Fibroblast of skin of left biceps (primary cell): ENCODE data around the gene CPNE5.

Source experiments
- DNase-seq, 2 experiments: peaks; one replicate each; pipeline ENCODE4 v3.0.0-alpha.2; 2013; ENCODE audit warnings: low read depth in 2 of 2

CPNE5 gene

DNA sequence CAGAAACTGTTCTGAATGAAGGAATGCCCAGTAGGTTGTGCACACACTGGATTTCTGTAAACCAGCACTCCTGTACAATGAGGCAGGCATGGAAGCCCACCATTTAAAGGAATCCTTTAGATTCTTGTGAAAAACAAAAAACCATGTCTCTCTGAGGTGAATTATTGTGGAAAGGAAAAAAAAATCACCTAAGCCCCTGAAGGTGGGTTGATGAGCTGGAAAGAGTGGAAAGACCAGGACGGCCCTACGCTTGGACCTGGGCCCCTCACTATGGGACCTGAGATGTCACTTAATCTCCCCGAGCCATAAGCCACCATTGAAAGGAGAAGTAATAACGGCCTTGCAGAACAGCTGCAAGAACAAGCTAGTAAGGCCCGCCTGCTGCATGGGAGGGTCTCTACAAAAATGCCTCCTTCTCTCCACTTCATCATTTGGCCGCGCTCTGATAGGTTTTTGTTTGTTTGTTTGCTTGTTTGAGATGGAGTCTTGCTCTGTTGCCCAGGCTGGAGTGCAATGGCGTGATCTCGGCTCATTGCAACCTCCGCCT lies 72.8 kb downstream of the CPNE5 start:
- DNase-seq, result no peak

- peak; percentile 47 to 50 for DNase-seq
Observed at GRCh38 chr6:36765594-36766398, 73.4 kb downstream of the CPNE5 start.

DNA sequence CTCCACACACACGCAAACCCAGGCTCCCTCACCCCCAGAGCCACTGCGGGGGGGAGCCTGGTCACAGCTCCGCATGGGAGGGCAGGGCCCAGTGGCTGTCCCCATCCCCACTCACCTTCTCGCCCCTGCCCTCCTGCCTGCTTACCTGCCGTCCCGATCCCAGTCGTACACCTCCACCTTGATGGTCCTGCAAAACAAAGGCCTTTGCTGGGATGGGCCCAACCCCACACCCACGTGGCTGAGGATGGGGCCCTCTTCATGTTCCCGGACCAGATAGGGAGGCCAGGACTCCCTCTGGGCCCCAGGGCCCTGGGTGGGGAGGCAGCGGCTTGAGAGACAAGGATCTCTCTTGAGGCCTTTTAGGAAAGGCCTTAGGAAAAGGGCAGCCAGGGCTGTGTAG lies 74.1 kb downstream of the CPNE5 start:
- no peak for DNase-seq

- no peak for DNase-seq
Observed at GRCh38 chr6:36762123-36762522, 77.1 kb downstream of the CPNE5 start.

DNA sequence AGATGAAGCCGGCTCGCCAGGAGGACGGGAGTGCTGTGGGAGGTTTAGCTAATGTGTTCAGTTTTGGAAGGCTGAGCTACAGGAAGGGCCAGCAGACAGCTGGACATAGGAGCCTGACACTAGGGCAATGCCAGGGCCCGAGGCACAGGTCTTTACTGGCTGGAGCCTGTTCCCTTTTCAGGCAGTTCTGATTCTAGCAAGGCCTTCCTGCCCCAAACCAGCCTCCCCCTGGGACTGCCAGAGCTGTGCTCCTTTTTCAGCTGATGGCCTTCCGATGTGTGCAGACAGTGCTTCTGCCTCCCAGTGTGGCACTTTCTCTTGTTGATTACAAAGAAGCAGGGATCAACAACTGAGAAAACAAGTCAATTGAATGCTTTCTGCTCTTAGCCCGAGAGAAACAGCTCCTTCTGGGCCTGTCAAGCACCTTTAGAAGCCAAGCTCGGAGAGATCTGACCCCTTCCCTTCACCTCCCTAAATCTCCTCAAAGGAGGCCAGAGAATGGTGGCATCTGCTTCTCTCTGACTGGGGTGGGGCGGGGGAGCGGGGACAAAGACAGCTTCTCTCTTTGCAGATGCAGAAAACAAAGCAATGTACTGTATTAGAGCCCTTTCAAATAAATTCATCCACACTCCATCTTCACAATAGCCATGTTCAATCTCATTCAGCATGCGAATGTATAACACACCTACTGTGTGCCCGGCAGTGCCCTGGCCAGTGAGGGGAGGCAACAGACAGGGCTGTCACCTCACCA lies 78.4 kb downstream of the CPNE5 start:
- no peak for DNase-seq

DNA sequence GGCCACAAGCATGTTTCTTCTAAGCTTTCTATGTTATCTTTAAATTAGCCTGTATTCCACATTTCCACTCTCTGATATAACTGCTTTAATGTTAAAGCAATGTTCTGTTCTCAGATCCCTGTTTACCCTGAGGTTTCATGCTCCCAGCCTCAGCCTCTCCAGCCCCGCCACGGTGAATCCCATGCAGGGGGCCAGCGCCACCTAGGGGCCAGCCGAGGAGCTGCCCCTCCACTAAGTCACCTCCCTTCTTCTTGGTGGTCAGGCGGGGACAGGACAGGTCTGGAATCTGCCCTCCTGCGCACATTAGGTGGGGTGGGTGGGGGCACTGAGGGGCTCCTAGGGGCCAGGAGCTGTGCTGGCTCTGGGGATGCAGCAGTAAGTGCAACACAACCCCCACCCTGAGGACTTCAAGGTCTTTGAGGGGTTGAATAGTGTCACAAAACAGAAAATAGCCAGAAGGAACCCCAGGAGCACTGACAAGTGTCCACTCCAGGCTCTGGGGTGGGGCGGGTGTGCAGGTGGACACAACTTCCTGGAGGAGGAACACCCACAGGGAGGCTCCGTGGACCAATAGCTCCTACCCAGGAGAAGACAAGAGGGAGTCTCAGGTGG lies 80.0 kb downstream of the CPNE5 start:
- peak; percentile 17 to 22 for DNase-seq

DNA sequence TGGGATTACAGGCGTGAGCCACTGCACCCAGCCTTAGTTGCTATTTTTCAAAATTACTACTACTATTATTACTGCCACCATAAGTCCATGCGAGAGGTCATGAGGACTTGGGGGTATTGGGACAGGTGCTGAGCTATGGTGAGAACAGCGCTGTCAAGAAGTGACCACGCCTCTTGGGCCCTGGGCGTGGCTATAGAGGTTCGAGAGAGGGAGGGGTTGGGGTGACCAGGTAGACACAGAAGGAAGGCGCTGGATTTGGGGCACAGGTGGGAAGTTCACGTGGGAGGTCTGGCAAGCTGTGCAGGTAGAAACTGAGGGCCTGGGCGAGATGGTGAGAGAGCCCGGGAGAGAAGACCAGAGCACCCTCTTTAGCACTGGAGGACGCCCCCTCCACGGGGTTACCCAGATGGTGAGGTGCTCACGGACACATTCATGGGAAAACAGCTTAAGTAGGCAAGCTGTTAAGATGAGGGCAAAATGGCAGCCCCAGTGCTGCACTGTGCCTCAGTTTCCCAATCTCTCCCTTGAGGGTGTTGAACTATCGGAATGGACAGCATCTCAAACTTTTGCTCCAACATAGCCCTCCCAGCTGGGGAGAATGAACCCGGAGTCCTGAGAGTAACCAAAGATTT lies 80.6 kb downstream of the CPNE5 start:
- no peak for DNase-seq

DNA sequence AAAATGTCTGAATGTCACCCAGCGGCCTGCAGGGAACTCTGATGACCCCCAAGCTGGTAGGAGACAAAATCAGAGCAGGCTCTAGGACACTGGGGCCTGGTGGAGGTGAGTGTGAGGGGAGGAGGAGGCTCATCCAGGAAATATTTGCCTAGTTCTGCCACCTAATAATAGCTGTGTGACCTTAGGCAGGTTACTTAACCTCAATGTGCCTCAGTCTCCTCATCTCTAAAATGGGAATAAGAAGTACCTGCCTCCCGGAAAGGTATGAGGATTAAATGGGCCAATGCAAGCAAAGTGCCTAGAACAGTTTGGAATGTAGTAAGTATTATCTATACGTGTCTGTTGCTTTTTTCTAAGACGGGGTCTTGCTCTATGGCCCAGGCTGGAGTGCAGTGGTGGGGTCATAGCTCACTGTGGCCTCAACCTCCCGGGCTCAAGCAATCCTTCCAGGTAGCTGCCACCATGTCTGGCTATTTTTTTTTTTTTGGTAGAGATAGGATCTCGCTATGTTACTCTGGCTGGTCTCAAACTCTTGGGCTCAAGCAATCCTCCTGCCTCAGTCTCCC lies 81.2 kb downstream of the CPNE5 start:
- no peak for DNase-seq

DNA sequence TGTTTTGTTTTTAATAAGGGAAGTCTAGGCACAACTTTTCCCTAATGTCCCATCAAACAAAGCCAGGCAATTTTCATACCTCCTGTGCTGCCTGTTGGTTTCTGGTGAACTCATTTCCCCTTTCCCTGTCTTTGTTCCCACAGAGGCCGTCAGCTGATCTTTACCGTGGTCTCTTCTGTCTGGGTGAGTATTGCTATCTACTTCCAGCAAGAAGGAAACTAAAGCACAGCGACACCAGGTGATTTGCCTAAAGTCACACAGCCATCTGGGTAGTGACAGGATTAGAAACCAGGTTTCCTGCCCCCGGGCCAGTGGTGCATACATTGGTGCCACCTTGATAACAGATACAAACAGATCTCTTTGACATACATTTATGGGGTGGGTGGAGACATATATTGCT lies 82.0 kb downstream of the CPNE5 start:
- no peak for DNase-seq

DNA sequence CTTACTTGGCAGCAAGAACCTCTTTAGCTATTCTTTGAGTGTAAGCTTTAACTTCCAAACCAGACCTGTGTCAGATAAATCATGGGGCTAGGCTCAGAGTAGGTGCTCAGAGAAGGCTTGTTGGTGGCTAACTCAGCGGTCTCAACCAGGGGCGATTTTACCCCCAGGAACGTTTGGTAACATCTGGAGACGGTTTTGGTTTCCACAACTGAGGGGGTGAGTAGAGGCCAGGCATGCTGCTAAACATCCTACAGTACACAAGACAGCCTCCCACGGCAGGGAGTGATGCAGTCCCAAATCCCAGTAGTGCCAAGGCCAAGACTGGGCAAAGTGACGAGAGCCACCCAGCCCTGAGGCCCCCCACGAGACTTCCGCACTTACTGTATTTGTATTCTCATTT lies 82.5 kb downstream of the CPNE5 start:
- no peak for DNase-seq

DNA sequence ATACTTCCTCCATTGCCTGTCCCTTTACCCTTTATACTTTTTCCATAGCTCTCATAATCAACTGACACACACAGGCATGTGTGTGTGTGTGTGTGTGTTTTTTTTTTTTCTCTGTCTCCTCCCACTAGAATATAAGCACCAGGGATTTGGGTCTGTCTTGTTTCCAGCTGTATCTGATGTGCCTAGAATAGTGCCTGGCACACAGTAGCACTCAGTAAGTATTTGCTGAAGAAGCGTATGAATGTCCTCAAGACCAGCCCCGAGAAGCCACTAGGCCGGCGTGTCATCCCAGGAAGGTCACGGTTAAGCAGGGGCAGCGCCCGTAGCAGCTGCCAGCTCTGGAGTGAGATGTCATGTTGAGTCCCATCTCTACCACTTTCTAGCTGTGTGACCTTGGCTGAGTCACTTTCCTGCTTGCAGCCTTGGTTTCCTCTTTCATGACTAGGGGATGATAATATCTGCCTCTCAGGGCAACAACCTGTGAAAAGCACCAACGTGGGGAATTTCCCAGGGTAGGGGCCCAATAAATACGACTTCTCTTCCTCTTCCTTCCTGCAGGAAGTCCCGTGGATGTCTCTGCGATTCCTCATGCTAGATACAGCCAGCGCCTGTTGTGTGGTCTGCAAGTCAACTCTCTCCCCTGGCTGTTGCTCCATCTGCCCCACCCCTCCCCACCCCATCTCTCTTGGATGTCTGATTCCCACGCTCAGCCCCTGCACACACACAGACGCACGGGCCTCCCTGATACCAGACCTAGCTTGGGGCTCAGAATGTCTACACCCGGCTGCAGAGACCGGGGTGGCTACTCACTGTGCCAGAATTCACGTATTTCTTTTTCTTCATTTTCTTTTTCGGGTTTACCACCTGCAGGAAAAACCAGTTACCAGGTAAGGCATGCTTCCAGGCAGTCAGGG lies 83.6 kb downstream of the CPNE5 start:
- no peak for DNase-seq

- DNase-seq, result no peak
Observed at GRCh38 chr6:36754582-36755434, 84.4 kb downstream of the CPNE5 start.

- no peak for DNase-seq
Observed at GRCh38 chr6:36753671-36754405, 85.4 kb downstream of the CPNE5 start.

- no peak for DNase-seq
Observed at GRCh38 chr6:36752886-36753506, 86.2 kb downstream of the CPNE5 start.

DNA sequence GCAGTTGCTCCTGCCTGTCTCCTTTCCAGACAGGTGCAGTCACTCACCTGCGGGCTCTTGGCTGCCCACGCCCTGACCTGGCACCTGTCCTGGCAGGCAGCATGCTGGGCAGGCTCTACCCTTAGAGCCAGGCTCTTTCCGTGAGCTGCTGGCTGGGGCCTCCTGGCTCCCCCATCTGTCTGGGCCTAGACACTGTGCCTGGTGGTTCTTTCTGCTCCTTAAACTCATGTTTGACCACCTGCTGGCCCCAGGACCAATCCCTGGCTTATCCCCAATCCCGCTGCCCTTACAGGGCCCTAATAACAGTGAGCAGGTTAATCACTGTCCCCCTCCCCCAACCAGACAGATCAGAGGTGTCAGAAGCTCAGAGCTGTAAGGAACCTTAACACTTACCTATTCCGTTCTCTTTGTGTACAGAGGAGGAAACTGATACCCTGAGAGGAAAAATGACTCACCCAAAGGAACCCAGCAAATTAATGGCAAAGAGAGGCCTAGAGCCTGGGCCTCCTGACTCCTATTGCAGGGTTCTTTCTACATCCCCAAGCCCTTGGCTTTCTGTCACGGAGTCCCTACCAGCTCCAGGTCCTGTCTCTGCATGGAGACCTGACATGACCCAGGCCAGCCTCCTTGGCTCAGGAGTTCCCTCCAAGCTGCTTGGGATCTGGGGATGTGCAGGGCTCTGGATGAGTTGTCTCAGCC lies 86.9 kb downstream of the CPNE5 start:
- DNase-seq, result no peak

DNA sequence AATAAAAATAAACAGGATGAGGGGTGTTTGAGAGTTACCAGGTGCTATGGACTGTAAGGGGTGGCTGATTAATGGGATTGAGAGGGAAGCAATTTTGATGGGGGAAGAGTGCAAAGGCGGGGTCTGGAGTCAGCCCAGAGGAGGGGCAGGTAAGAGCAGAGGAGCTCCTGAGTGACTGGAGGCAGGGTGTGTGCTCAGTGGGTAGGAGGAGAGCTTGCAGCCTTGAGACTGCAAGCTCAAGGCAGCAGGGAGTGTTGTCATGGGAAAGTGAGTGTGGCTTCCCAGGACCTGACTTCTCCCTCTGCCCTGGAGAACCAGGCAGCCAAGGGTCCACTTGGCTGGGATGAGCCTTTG lies 87.4 kb downstream of the CPNE5 start:
- no peak for DNase-seq

GRCh38 chr6:36751091-36751490 lies 88.2 kb downstream of the CPNE5 start:
- no peak for DNase-seq
